K562 (cell line): ENCODE results near the gene PTGIS. TPM values are rescaled to one million over a fixed set of nuclear protein-coding genes. Genes with fewer than 3 reads are reported as not detected.

Experiments used
- ATAC-seq: fragments of 200-7000 bp; cut with Tn5 transposase; 3 replicates; pipeline ENCODE4 v1.9.1; 2020; ENCODE audit warnings: moderate library complexity
- BruUV-seq: library from RNA; stranded (reverse); fragments of 400-500 nt; replicated peaks from 2 replicates; lab custom pipeline; 2021; lab: Mats Ljungman, UMichigan
- CTCF ChIA-PET: fragments of 300-600 bp; formaldehyde crosslinking; extraction: SDS; loops from one replicate; lab custom pipeline; 2021; ENCODE audit warnings: low intra/inter-chr PET ratio; lab: Yijun Ruan, JAX
- POLR2A ChIA-PET: fragments of 300-600, 350-650 bp; sonication (Branson Sonifier 250); formaldehyde crosslinking; extraction: SDS; loops from one replicate; lab custom pipeline; 2021; ENCODE audit warnings: antibody characterized with exemption, inconsistent platforms; lab: Yijun Ruan, JAX
- DNase-seq, 4 experiments: peaks; one replicate each; pipeline versions ENCODE4 v3.0.0 to v3.0.0-alpha.2; 2011 to 2018; ENCODE audit warnings: low spot score in 3 of 4, mixed read lengths in 3 of 4; ENCODE audit errors: extremely low read depth in 1 of 4
- FAIRE-seq: peaks from 2 replicates; lab custom pipeline; 2011; peaks lifted over from hg19 to GRCh38; lab: Jason Lieb, UNC
- H2AFZ ChIP-seq: 2 replicates; pipeline ENCODE4 v1.6.0; 2011; ENCODE audit warnings: low read depth, low read length, control low read depth, inconsistent platforms
- H3K27ac ChIP-seq: fragments of 200-600 bp; 3 replicates; pipeline ENCODE4 v1.8.0; 2011; ENCODE audit warnings: low read depth, mild to moderate bottlenecking, control low read depth, inconsistent platforms, low read length, moderate library complexity, mixed read lengths; ENCODE audit errors: extremely low read depth
- H3K27me3 ChIP-seq, 2 experiments: fragments of 300-600 bp in 1 of 2; 2 replicates in 1 of 2; 3 replicates in 1 of 2; pipeline versions ENCODE4 v1.6.0 to v1.8.0; 2011; ENCODE audit warnings: inconsistent platforms in 2 of 2, low read length in 2 of 2, mild to moderate bottlenecking in 1 of 2, mixed read lengths in 1 of 2, moderate library complexity in 1 of 2; ENCODE audit not compliant: control insufficient read depth in 2 of 2, insufficient read depth in 2 of 2
- H3K36me3 ChIP-seq: fragments of 300-600 bp; 3 replicates; pipeline ENCODE4 v1.8.0; 2011; ENCODE audit warnings: mild to moderate bottlenecking, low read length, inconsistent platforms; ENCODE audit not compliant: control insufficient read depth, insufficient read depth
- H3K4me1 ChIP-seq, 2 experiments: fragments of 200-600 bp in 1 of 2; replicated peaks in 1 of 2; 2 replicates in 1 of 2; 3 replicates in 1 of 2; pipeline versions ENCODE4 v1.5.1 to v1.8.0; 2011; ENCODE audit warnings: inconsistent platforms in 2 of 2, low read length in 2 of 2, mild to moderate bottlenecking in 1 of 2, mixed read lengths in 1 of 2, moderate library complexity in 1 of 2; ENCODE audit not compliant: control insufficient read depth in 2 of 2, insufficient read depth in 2 of 2
- H3K4me2 ChIP-seq: 2 replicates; pipeline ENCODE4 v1.6.1; 2011; ENCODE audit warnings: low read length, control low read depth, inconsistent platforms, mixed read lengths; ENCODE audit not compliant: insufficient read depth
- H3K4me3 ChIP-seq: fragments of 200-600 bp; sonication (generic), shearing (Covaris generic); 2 replicates; pipeline ENCODE4 v1.5.1; 2016; ENCODE audit warnings: control low read depth, inconsistent platforms
- H3K79me2 ChIP-seq: fragments of 200-600 bp; 3 replicates; pipeline ENCODE4 v1.8.0; 2011; ENCODE audit warnings: low read length, inconsistent platforms; ENCODE audit not compliant: control insufficient read depth, insufficient read depth
- H3K9ac ChIP-seq, 2 experiments: 2 replicates each; pipeline versions ENCODE4 v1.6.0 to v1.6.1; 2011; ENCODE audit warnings: low read depth in 2 of 2, low read length in 2 of 2, control low read depth in 1 of 2, inconsistent platforms in 1 of 2, mild to moderate bottlenecking in 1 of 2, mixed read lengths in 1 of 2; ENCODE audit not compliant: insufficient read depth in 1 of 2
- H3K9me1 ChIP-seq: one replicate; pipeline ENCODE4 v1.6.0; 2011; ENCODE audit warnings: inconsistent platforms, mild to moderate bottlenecking, low read length, moderate library complexity; ENCODE audit not compliant: control insufficient read depth, insufficient read depth
- H3K9me3 ChIP-seq: replicated peaks from 2 replicates; pipeline ENCODE4 v1.5.1; 2011; ENCODE audit warnings: low read depth, low read length, inconsistent platforms; ENCODE audit not compliant: control insufficient read depth, insufficient read depth
- H4K20me1 ChIP-seq: replicated peaks from 2 replicates; pipeline ENCODE4 v1.6.1; 2011; ENCODE audit warnings: low read length, inconsistent platforms, mixed read lengths; ENCODE audit not compliant: control insufficient read depth, insufficient read depth
- E2F6 ChIP-seq, 2 experiments: IDR thresholded peaks; 2 replicates each; pipeline ENCODE4 v1.6.1; 2011; ENCODE audit warnings: borderline replicate concordance in 1 of 2, control low read depth in 1 of 2, low read depth in 1 of 2, low read length in 1 of 2, mild to moderate bottlenecking in 1 of 2, mixed read lengths in 1 of 2, moderate library complexity in 1 of 2; ENCODE audit not compliant: insufficient read depth in 1 of 2, insufficient read length in 1 of 2, poor library complexity in 1 of 2, severe bottlenecking in 1 of 2; ENCODE audit errors: extremely low read depth in 1 of 2
- MYBL2 ChIP-seq, 2 experiments: fragments of 450-650 bp in 1 of 2; sonication (generic) in 1 of 2; formaldehyde crosslinking in 1 of 2; IDR thresholded peaks; 2 replicates each; pipeline versions ENCODE4 v1.6.1 to v1.8.1; 2017 to 2022; ENCODE audit warnings: borderline replicate concordance in 1 of 2, inconsistent platforms in 1 of 2, low read depth in 1 of 2, mild to moderate bottlenecking in 1 of 2, missing genetic modification reagents in 1 of 2, moderate library complexity in 1 of 2
- WGBS: fragments of 100-300 bp; shearing (Covaris generic); methylation state at CpG from one replicate; pipeline ENCODE4 v1.1.6; 2016; ENCODE audit warnings: low coverage, mixed read lengths; ENCODE audit not compliant: insufficient coverage; ENCODE audit errors: missing lambda C conversion rate; 5-methylcytosine and 5-hydroxymethylcytosine counted together
- in situ Hi-C: fragments of 300-500 bp; cut with MboI; formaldehyde crosslinking; loops from 4 replicates; pipeline ENCODE4 v1.15.0; 2018; ENCODE audit warnings: inconsistent platforms, mixed read lengths
- intact Hi-C: fragments of 100-400 bp; cut with micrococcal nuclease; formaldehyde crosslinking; loops from 2 replicates; pipeline ENCODE4 v1.14.2; 2022
- polyA plus RNA-seq, 8 experiments: library from polyadenylated mRNA; depleted of rRNA in 4 of 8; stranded (reverse) in 5 of 8; unstranded in 3 of 8; fragments of >200 nt; fragmentation: Nextera tagmentation in 2 of 8; fragmentation: Illumina TruSeq in 1 of 8; extraction: Ambion mirVana in 2 of 8; extraction: Trizol in 1 of 8; gene quantifications; 2 replicates each; pipeline versions ENCODE4 v1.2.1 to v1.2.3, GENCODE V29; 2011 to 2014; ENCODE audit warnings: inconsistent platforms in 1 of 8, missing spikeins in 1 of 8
- total RNA-seq, 7 experiments: library from RNA; depleted of rRNA in 6 of 7; stranded (reverse); fragments of >200 nt in 6 of 7; fragmentation: Illumina TruSeq in 2 of 7; extraction: Trizol in 2 of 7; gene quantifications; 2 replicates each; pipeline versions ENCODE4 v1.2.1 to v1.2.3, GENCODE V29; 2011 to 2021; ENCODE audit warnings: low replicate concordance in 1 of 7

The PTGIS gene
- total and polyA plus RNA-seq, 9 of the 15 experiments (the other 6 are each of a cell fraction or from before 2014, with no cell fraction given), result not detected

GRCh38 chr20:49595811-49596561 is 28.0 kb upstream of the PTGIS start:
- Histone ChIP-seq H4K20me1 (peaks cover 4% of the 10 kb centered on the region; the same call in 1 of the 2 replicates), H3K27ac (no peak overlapping the region), H3K4me1 (0 out of 5 replicates have a peak, but pooled peaks cover 0 to 3% of the 10 kb centered on the region in 2 experiments), H3K9ac (0 out of 4 replicates have a peak overlapping the region, but pooled peaks of 1 of the 2 experiments have one; percentile 13), H3K4me3 (no peak overlapping the region), H3K36me3 (no peaks in the 10 kb centered on the region), H3K9me3 (no peaks in the 10 kb centered on the region), H2AFZ (no peak overlapping the region), H3K9me1 (no peaks in the 10 kb centered on the region), H3K4me2 (no peak overlapping the region), H3K27me3 (peaks cover 27 to 42% of the 10 kb centered on the region in 2 experiments; a peak in 4 of 5 replicates), H3K79me2 (no peaks in the 10 kb centered on the region)
- no peak for FAIRE-seq
- no TSS peak for BruUV-seq
- TF ChIP-seq E2F6 (IDR thresholded peaks at IDR 0.05; ENCODE audit: borderline replicate concordance in 1 of 2, extremely low read depth in 1 of 2, insufficient read depth in 1 of 2, insufficient read length in 1 of 2, low read depth in 1 of 2, low read length in 1 of 2, poor library complexity in 1 of 2, severe bottlenecking in 1 of 2) (peak in 1 of 2 experiments; percentile 4), MYBL2 (IDR thresholded peaks at IDR 0.05; ENCODE audit: low read depth) (no peak), MYBL2 (CRISPR knock-in tag; IDR thresholded peaks at IDR 0.05; ENCODE audit: borderline replicate concordance) (no peak)
- DNase-seq, result no peak
- ATAC-seq, result no peak; the same call in 2 of the 3 replicates
- ChIA-PET CTCF (no interaction called here), POLR2A (interaction anchor here (0.5 to 1.6 kb wide), 2 partner anchors 17 to 253 kb away, joined by 3 to 6 read pairs; no protein-coding TSS in a partner anchor)
- in situ Hi-C loops (no loop called here), intact Hi-C loops (no loop called here)
- 0% methylated on average over 10 of the region's 15 CpGs for WGBS
